Activated naive CD4-positive, alpha-beta T cell treated with anti-CD3 and anti-CD28 coated beads, Interleukin-2, amount 50 U/mL, for 24 hours (primary cell): ENCODE data around the gene CDH13.

Experiments
- H3K27ac Mint-ChIP-seq: one replicate; pipeline ENCODE4 v1.8.0; 2021; ENCODE audit warnings: mild to moderate bottlenecking, mixed read lengths
- H3K27me3 Mint-ChIP-seq: one replicate; pipeline ENCODE4 v1.8.0; 2021; ENCODE audit warnings: mixed read lengths
- H3K36me3 Mint-ChIP-seq: one replicate; pipeline ENCODE4 v1.8.0; 2021; ENCODE audit warnings: mixed read lengths
- H3K4me1 Mint-ChIP-seq: one replicate; pipeline ENCODE4 v1.8.0; 2021; ENCODE audit warnings: mixed read lengths
- H3K4me3 Mint-ChIP-seq: one replicate; pipeline ENCODE4 v1.8.0; 2021; ENCODE audit warnings: mild to moderate bottlenecking, mixed read lengths
- H3K9me3 Mint-ChIP-seq: one replicate; pipeline ENCODE4 v1.8.0; 2021; ENCODE audit warnings: mixed read lengths

The CDH13 gene

DNA sequence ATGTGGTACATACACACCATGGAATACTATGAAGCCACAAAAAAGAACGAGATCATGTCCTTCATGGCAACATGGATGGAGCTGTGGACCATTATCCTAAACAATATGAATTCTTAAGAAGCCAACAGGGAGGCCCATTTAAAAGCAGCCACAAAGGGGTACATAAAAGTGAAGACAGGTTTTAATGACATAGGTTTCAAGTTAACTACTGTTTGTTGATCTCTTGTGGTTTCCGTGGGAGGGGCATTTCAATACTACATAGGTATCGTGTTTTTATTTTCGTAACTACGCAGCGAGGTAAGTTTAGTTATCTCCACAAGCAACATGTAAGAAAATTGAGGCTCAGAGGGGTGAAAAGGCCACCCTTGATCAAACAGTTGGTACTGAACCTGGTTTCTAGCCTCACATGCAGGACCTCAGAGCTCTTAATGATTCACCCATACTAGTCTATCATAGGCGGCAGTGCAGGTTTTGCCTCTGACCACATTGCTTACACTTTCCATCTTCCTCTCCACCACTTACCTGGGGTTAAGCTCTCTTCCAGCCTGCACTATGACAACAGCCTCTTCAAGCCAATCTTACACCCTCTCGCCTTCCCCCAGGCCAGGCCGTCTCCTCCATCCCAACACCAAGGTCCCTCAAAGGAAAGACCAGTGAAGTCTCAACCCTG, 646.9 kb downstream of the CDH13 start:
- Mint-ChIP-seq H3K9me3 (peaks cover 9% of the 10 kb centered on the region), H3K36me3 (no peaks in the 10 kb centered on the region), H3K27me3 (peaks cover 1% of the 10 kb centered on the region)

DNA sequence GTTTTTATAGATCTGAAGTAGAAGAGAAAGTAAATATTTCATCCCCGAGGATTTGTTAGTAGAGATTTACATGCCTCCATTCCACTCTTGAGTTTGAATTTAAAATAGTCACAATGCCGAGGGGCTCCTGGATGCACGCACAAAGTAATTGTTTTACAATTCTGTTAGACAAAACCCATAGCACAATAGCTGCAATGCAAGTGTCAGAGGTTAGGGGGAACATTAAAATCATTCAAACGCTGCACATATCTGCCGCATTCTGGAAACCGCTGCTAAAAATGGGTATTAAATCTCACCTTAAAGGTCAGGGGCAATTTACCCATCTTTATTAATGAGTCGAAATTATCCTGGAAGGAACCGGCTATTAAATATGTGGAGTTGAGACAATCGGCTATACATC, 652.5 kb downstream of the CDH13 start:
- H3K4me1 Mint-ChIP-seq, result no peaks in the 10 kb centered on the region
- H3K27me3 Mint-ChIP-seq, result no peaks in the 10 kb centered on the region
- H3K36me3 Mint-ChIP-seq, result no peaks in the 10 kb centered on the region
- H3K4me3 Mint-ChIP-seq, result no peak overlapping the region
- no peak overlapping the region for H3K27ac Mint-ChIP-seq
- peaks cover 9% of the 10 kb centered on the region for H3K9me3 Mint-ChIP-seq

More for the DNA sequence above, 646.9 kb downstream of the CDH13 start:
- H3K4me3 Mint-ChIP-seq, result no peak overlapping the region
- no peak overlapping the region for H3K27ac Mint-ChIP-seq
- no peaks in the 10 kb centered on the region for H3K4me1 Mint-ChIP-seq

DNA sequence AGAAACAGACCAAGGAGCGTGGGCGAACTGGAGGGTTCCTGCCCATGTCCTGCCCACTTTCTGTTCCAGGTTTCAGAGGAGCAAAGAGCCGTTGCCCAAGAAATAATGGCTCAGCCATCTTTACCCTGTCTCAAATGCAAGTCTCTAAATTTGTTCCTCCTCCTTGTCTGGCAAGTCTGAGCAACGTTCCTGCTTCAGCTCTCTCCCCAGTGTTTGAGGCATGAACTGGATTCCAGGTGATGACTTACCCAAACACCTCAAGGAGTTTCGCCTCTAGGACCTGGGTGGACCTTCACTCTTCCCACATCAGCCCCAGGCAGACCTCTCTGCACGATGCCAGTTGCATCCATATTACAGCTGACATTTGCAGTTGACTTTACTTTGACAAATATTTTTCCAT, 659.2 kb downstream of the CDH13 start:
- no peak overlapping the region for H3K4me3 Mint-ChIP-seq
- H3K4me1 Mint-ChIP-seq, result no peaks in the 10 kb centered on the region
- no peak overlapping the region for H3K27ac Mint-ChIP-seq
- no peaks in the 10 kb centered on the region for H3K9me3 Mint-ChIP-seq
- no peaks in the 10 kb centered on the region for H3K27me3 Mint-ChIP-seq
- H3K36me3 Mint-ChIP-seq, result no peaks in the 10 kb centered on the region

DNA sequence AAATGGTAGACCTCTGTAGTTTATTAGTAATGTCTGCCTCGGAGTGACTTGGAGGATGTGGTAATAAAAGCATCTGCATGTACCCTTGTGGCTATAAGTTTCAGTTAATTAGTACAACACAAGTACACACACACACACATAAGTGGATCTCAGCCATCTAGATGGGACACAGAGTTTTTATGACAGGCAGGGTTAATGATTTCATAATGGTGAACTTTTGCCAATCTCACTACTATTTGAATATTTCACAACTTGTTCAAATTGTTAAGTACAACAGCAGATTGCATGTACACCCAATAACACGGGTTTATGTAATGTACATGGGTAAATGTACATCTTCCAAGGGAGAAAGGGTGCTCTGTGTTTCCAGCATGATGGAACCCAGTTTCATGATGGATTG, 669.7 kb downstream of the CDH13 start:
- H3K4me3 Mint-ChIP-seq, result no peak overlapping the region
- peaks cover 4% of the 10 kb centered on the region for H3K9me3 Mint-ChIP-seq
- no peaks in the 10 kb centered on the region for H3K4me1 Mint-ChIP-seq
- no peaks in the 10 kb centered on the region for H3K36me3 Mint-ChIP-seq
- H3K27me3 Mint-ChIP-seq, result no peaks in the 10 kb centered on the region
- H3K27ac Mint-ChIP-seq, result no peak overlapping the region

DNA sequence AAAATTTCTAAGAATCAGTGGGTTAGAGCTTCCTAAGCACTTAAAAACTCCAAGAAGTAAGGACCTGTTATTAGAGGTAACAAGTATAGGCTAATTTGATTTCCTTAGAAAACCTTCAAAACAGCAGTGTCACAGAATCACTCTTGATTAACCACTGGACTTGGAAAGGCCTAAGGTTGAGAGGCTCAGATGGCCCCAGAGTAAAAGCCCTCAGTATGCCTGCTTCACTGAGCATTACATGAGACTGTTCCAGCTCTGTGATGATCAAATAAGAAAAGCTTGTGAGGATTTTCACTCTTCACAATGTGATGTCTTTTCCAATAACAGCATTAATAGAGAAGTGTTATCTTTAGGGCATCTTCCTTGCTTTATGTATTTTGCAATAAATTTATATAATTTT, 671.8 kb downstream of the CDH13 start:
- Mint-ChIP-seq H3K36me3 (no peaks in the 10 kb centered on the region), H3K4me1 (no peaks in the 10 kb centered on the region), H3K27ac (no peak overlapping the region), H3K9me3 (peaks cover 4% of the 10 kb centered on the region), H3K4me3 (no peak overlapping the region), H3K27me3 (no peaks in the 10 kb centered on the region)

DNA sequence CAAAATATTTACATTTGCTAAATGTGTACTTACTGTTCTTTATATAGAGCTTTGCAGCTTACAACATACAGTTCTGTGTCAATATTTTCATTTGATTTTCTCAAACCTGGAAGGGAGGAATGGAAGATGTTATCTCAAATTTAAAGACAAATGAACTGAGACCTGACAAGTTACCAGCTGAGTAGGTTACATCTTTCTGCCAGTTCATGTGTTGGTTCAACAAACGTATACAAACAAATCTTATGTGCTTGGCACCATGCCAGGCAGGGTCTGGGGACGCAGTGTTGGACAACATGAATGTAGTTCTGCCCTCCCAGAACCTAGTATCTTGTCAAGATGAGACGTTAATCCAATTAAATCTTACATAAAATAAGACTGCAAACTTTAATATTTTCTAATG, 673.6 kb downstream of the CDH13 start:
- no peaks in the 10 kb centered on the region for H3K4me1 Mint-ChIP-seq
- no peak overlapping the region for H3K4me3 Mint-ChIP-seq
- peaks cover 1% of the 10 kb centered on the region for H3K27me3 Mint-ChIP-seq
- no peaks in the 10 kb centered on the region for H3K36me3 Mint-ChIP-seq
- peaks cover 4% of the 10 kb centered on the region for H3K9me3 Mint-ChIP-seq
- no peak overlapping the region for H3K27ac Mint-ChIP-seq

DNA sequence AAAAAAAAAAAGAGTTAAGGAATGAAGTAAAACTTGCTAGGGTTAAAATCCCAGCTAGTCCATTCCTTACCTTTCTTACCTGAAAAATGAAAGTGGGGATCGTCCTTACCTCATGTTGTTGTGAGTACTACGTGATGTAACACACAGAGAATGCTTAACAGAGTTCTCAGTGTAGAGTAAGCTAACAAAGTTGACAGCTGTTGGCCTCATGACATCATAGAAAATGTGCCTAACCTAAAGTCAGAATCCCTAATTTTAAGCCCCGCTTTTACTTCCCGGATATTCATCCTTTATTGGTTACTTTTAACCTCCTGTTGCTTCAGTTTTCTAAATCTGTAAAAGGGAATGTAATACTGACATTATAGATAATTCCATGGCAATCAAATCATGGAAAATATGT, 675.2 kb downstream of the CDH13 start:
- Mint-ChIP-seq H3K36me3 (no peaks in the 10 kb centered on the region), H3K27ac (no peak overlapping the region), H3K4me1 (no peaks in the 10 kb centered on the region), H3K9me3 (peaks cover 4% of the 10 kb centered on the region), H3K4me3 (no peak overlapping the region), H3K27me3 (peaks cover 1% of the 10 kb centered on the region)

DNA sequence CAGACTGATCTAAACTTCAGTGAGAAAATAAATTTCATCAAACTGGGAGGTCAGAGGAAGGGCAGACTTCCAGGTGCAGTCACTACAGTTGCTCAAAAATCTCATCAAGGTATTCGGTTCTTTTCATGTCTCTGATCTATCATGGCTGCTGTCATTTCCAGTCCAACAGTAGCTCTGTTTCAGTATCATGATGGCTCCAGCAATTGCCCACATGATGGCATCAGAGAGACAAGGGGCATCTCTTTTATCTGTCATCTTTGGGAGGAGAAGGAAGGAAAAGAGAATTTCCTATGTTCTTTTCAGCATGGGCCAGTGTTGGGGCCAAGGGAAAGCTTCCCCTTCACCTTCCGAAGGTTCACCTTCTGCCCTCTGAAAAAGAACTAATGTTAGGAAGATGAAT, 676.1 kb downstream of the CDH13 start:
- Mint-ChIP-seq H3K4me1 (no peaks in the 10 kb centered on the region), H3K36me3 (no peaks in the 10 kb centered on the region), H3K27ac (no peak overlapping the region), H3K4me3 (no peak overlapping the region), H3K9me3 (peaks cover 4% of the 10 kb centered on the region), H3K27me3 (peaks cover 1% of the 10 kb centered on the region)

DNA sequence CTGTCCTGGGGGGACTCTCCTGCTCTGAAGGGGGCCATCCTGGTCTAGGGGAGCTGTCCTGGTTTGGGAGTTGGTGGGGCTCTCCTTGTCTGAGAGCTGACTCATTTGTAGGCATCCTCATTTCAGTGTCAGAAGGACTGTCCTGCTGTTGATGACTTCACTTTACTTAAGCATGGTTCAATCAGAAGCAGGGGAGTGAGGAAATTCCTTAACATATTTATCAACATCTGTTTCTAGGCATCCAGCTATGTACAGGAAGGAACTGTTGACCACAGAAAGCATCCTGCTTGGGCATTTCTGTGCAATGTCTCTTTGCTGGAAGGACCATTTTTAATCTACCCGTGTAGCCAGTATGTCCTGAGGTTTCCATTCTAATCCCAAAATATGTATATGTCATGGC, 678.3 kb downstream of the CDH13 start:
- peaks cover 4% of the 10 kb centered on the region for H3K27me3 Mint-ChIP-seq
- H3K4me1 Mint-ChIP-seq, result no peaks in the 10 kb centered on the region
- no peak overlapping the region for H3K4me3 Mint-ChIP-seq
- H3K27ac Mint-ChIP-seq, result no peak overlapping the region
- no peaks in the 10 kb centered on the region for H3K9me3 Mint-ChIP-seq
- no peaks in the 10 kb centered on the region for H3K36me3 Mint-ChIP-seq

DNA sequence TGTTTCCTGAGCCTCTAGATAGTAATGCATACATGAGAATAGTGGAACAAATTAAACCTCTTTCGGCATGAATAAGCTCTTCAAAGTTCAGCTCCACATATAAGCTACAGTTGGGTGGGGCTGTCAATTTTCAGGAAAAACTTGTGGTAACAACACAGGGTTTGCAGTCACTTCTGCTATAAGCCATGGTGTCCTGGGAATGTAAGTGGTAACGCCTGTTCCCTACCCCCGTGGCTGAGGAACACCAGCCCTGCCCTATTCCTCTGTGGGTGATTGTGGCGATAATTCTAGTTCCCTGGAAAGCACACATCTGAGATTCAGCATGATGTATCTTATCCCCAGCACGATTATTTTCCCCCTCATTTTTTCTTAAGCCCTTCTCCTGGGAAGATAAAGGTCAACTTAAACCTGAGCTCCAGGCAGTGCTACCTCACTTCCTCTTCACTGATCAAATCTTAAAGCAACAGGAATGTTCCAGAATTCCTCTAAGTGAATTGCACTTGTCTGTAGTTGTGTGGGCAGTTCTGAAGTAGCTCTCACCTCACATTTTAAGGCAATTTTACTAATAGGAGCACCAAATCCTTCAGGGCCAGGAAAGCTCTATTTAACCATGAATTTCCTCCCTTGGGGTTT, 680.3 kb downstream of the CDH13 start:
- Mint-ChIP-seq H3K4me1 (no peaks in the 10 kb centered on the region), H3K9me3 (no peaks in the 10 kb centered on the region), H3K27ac (no peak overlapping the region), H3K36me3 (no peaks in the 10 kb centered on the region), H3K4me3 (no peak overlapping the region), H3K27me3 (peaks cover 4% of the 10 kb centered on the region)

DNA sequence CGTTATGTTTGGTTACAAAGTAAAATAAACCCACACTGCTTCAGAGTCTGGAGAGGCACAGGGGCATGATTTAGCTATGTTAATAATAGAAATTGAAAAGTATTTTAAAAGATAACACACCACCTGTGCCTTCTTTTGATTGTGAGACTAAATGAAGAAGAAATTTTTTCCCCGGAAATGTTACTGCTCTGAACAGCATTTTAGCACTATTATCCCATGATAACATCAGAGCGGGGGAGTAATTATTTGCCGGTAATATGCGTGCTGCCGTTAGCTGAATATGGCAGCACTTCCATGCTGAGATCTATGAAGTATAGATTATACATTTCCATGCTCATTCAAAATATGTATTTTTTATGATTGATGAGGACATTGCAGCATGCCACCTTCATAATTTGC, 680.8 kb downstream of the CDH13 start:
- no peak overlapping the region for H3K4me3 Mint-ChIP-seq
- H3K36me3 Mint-ChIP-seq, result no peaks in the 10 kb centered on the region
- H3K9me3 Mint-ChIP-seq, result no peaks in the 10 kb centered on the region
- peaks cover 4% of the 10 kb centered on the region for H3K27me3 Mint-ChIP-seq
- no peaks in the 10 kb centered on the region for H3K4me1 Mint-ChIP-seq
- H3K27ac Mint-ChIP-seq, result no peak overlapping the region

DNA sequence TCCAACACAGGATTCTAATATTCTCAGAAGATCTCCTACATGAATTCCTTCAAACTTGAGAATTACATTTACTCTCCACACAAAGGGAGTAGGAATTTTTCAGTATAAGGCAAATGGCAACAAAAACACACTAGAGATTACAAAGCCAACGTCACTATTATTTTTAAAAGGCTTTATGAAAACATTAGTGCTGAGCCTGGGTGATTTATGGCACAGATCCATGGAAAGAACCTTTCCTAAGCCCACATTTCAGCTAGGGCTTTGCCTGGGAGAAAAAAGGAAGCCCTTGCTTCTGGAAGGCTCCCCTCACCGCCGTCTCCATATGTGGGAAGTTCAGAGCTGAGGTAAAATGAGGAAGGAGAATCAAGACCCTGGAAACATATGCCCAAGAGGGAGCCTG, 681.6 kb downstream of the CDH13 start:
- Mint-ChIP-seq H3K4me3 (no peak overlapping the region), H3K36me3 (no peaks in the 10 kb centered on the region), H3K27ac (no peak overlapping the region), H3K27me3 (peaks cover 4% of the 10 kb centered on the region), H3K9me3 (no peaks in the 10 kb centered on the region), H3K4me1 (no peaks in the 10 kb centered on the region)

DNA sequence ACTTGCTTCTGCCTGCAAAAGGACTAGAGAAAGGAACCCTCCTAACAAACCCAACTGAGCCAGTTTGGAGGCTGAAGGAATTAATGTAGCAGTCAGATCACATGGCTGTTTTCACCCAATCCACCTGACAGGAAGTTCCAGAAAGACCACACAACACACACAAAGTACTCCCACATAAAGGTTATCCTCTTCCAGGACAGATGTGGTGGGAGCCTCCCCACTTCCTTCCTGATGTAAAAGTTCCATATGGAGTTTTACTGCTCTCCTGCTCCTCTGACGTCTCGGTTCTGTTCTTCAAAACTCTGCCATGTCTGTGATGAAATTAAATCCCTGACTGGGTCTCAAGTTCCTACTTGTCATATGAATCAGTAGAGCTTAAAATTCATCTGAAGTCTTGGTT, 684.0 kb downstream of the CDH13 start:
- no peaks in the 10 kb centered on the region for H3K9me3 Mint-ChIP-seq

DNA sequence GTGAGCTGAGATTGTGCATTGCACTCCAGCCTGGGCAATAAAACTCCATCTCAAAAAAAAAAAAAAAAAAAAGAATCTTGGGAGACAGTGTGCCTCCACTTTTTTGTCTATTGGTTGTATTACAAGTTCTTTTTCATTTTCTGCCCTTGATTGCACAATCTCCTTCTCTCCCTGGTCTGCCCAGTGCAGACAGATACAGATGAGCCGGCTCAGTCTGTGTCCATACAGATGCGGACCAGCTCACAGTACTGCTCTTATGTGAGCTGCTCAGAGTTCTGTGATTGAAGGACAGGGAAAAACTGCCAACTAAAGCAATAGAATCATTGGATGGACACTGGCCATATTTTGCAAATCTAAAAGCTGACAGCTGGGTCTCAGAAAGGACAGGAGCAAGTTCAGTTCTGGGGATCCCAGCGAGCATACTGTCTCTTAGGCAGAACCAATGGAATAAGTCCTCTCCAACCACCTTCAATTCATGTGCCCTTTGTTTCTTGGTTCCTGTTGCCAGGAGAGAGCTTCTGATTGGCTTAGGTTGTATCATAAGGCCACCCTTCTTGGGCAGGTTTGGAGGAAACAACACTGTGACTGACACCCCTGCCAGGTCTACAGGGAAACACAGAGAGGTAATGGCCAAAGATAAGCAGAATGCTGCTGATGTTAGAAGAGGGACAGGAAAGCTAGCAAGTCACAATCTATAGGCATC, 685.4 kb downstream of the CDH13 start:
- peaks cover 2% of the 10 kb centered on the region for H3K27me3 Mint-ChIP-seq
- H3K4me3 Mint-ChIP-seq, result no peak overlapping the region
- no peak overlapping the region for H3K27ac Mint-ChIP-seq
- H3K4me1 Mint-ChIP-seq, result no peaks in the 10 kb centered on the region
- no peaks in the 10 kb centered on the region for H3K9me3 Mint-ChIP-seq
- no peaks in the 10 kb centered on the region for H3K36me3 Mint-ChIP-seq

More for the DNA sequence above, 684.0 kb downstream of the CDH13 start:
- Mint-ChIP-seq H3K4me1 (no peaks in the 10 kb centered on the region), H3K4me3 (no peak overlapping the region), H3K36me3 (no peaks in the 10 kb centered on the region), H3K27ac (no peak overlapping the region), H3K27me3 (peaks cover 2% of the 10 kb centered on the region)

DNA sequence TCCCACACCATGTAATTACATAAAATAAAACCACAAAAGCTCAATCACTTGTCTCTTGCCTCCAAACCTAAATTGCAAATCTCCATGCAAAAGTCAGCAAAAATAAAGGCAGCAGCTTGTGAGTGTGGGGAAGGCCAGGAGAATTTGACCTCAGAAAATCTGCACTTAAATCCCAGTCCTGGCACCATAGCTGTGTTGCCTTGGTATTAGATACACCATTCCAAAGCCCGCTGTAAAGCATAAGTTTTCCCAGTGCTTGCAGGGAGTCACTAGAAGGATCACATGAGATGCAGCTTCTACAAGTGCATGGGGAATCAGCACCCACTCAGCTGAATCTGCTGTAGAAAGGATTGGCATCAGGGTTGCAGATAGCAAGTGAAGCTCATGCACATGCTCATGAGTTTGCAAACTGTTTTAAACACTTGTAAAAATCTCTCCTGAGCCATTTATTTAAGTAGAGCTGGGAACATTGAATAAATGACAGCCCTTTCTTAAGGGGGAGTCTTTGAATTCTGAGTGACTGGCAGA, 686.0 kb downstream of the CDH13 start:
- H3K27me3 Mint-ChIP-seq, result peaks cover 2% of the 10 kb centered on the region
- no peaks in the 10 kb centered on the region for H3K4me1 Mint-ChIP-seq
- no peak overlapping the region for H3K27ac Mint-ChIP-seq
- H3K36me3 Mint-ChIP-seq, result no peaks in the 10 kb centered on the region
- H3K9me3 Mint-ChIP-seq, result no peaks in the 10 kb centered on the region
- no peak overlapping the region for H3K4me3 Mint-ChIP-seq

DNA sequence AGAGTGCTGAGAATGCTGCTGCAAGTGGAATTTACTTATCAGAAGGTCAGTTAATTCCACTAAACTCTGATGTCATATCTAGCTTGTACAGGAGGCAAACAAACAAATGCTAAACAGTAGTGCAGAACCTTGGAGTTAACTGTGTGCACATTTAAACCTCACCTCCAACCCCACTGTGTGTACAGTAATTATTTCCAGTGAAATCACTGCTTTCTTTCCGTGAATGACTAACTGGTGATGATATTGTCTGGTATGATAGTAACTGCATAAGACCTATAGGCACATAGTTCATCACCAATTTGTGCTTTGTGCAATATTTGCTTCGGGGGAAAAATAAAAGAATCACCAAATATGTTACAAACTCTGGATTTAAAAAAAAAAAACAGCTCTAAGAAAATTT, 688.5 kb downstream of the CDH13 start:
- Mint-ChIP-seq H3K36me3 (no peaks in the 10 kb centered on the region), H3K27ac (no peak overlapping the region), H3K27me3 (no peaks in the 10 kb centered on the region), H3K4me1 (no peaks in the 10 kb centered on the region), H3K4me3 (no peak overlapping the region), H3K9me3 (no peaks in the 10 kb centered on the region)
